GM12891 (cell line): ENCODE results near the gene CSMD2.

ENCODE experiments used
- DNase-seq: peaks from one replicate; pipeline ENCODE4 v3.0.0; 2011; ENCODE audit warnings: low spot score; ENCODE audit not compliant: insufficient read length
- FAIRE-seq: peaks from 2 replicates; lab custom pipeline; 2011; peaks lifted over from hg19 to GRCh38; lab: Jason Lieb, UNC
- PAX5 ChIP-seq: IDR thresholded peaks from 2 replicates; pipeline ENCODE4 v1.6.1; 2011; ENCODE audit warnings: low read length, moderate library complexity, mild to moderate bottlenecking; ENCODE audit not compliant: insufficient read depth, severe bottlenecking
- POLR2A ChIP-seq: IDR thresholded peaks from 2 replicates; pipeline ENCODE4 v1.6.1; 2011; ENCODE audit warnings: low read depth, low read length, control low read depth
- POLR2AphosphoS5 ChIP-seq: IDR thresholded peaks from 2 replicates; pipeline ENCODE4 v1.6.1; 2011; ENCODE audit warnings: low read depth, low read length, control low read depth
- POU2F2 ChIP-seq: IDR thresholded peaks from 2 replicates; pipeline ENCODE4 v1.6.1; 2011; ENCODE audit warnings: low read depth, mild to moderate bottlenecking, control low read depth, low read length, moderate library complexity
- SPI1 ChIP-seq: IDR thresholded peaks from 2 replicates; pipeline ENCODE4 v1.6.1; 2011; ENCODE audit warnings: low read depth, low read length, control low read depth
- TAF1 ChIP-seq: IDR thresholded peaks from 2 replicates; pipeline ENCODE4 v1.6.1; 2011; ENCODE audit warnings: low read depth, low read length, control low read depth

CSMD2 gene

DNA sequence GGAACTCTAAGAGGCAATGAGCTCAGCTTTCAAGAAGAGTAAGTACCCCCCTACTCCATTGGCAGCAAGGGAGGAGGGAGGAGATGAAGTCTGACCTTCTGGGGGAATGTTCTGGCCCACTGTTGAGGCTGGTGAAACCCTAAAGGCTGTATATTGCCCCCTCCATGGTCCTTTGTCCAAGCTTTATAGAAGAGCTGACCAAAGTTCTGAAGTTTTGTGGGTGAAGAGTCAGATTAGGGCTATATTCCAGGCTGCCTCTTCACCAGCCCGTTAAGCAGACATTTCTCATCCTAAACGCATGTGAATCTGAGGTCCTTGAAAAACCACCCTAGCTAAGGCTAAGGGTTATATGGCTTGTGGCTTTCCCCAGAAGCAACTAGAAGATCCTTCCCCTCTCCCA, 13.0 kb upstream of the CSMD2 start:
- FAIRE-seq = no peak
- DNase-seq = no peak
- TF ChIP-seq TAF1 (no peak), PAX5 (no peak), POLR2A (no peak), POU2F2 (no peak)

DNA sequence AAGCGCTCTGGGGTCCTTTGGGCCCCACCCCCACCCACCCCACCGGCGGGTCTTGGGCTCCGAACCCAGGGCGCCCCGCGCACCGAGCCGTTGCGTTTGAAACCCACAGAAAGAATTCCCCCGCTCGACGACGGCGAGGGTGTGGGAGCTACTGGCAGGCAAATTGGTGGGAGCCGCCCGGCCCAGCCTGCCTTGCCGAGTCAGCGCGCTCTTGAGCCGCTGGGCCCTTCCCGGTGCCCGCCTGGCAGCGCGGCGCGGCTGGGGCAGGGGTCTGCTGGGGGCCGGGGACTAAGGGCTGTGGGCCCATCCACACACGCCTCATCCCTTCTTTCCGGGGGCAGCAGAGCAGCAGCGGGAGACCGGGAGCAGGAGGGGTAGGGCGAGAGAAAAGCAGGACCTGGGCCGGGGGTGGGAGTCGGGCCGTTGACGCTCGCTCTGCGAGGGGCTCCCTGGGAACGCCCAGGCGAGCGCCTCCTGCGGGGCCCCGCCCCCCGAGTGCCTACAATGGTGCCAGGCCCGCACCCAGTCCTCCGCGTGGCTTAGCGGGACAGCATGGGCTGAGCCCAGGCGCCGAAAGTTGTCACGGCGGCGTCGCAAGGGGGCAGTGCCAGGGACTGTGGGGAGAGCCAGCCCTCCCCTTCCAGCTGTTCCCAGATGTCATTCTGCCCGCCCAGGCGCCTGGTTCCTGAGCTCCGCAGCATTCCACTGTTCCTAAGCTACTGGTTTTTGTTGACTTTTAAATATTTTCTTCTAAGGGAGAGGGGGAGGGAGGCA, 12.0 kb upstream of the CSMD2 start, which contains the start of gene C1orf94:
Gene C1orf94, plus strand, starts transcription at position 78 of the 774 bp plus-strand sequence. CDS start 883 bp downstream, outside the sequence.
- FAIRE-seq (no peak), DNase-seq (no peak)
- no peak for TF ChIP-seq POU2F2
- no peak for TF ChIP-seq TAF1
- no peak for TF ChIP-seq SPI1
- no peak for TF ChIP-seq POLR2A
- no peak for TF ChIP-seq PAX5
- TF ChIP-seq POLR2AphosphoS5 = no peak

GRCh38 chr1:34175744-34176143, 10.7 kb upstream of the CSMD2 start:
- DNase-seq (no peak), FAIRE-seq (no peak)
- no peak for TF ChIP-seq TAF1
- TF ChIP-seq PAX5 = no peak
- TF ChIP-seq POLR2AphosphoS5 = no peak
- TF ChIP-seq POLR2A = no peak
- TF ChIP-seq SPI1 = no peak
- TF ChIP-seq POU2F2 = no peak

DNA sequence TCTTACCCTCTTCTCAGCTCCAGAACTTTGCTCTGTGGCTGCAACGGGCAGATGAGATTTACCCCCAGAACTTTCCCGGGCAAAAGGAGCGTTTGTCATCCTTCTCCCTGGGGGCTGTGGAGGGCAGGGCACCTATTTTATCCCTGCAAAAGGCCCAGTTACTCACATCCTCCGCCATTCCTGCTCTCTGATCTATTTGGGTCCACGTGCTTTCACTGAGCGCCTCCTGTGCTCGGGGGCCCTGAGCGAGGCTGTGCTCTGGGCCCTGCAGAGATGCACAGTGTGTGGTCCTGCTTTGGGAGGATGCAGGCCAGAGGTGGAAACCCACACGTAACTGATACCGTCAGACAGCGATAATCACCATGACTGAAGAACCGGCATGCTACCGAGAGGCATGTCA, 2.4 kb upstream of the CSMD2 start:
- no peak for FAIRE-seq
- no peak for DNase-seq
- no peak for TF ChIP-seq PAX5
- no peak for TF ChIP-seq POLR2A
- no peak for TF ChIP-seq POU2F2
- TF ChIP-seq SPI1 = no peak
- TF ChIP-seq POLR2AphosphoS5 = no peak
- no peak for TF ChIP-seq TAF1

- TF ChIP-seq POLR2AphosphoS5 = no peak
- no peak for TF ChIP-seq POU2F2
- no peak for TF ChIP-seq PAX5
- FAIRE-seq (no peak), DNase-seq (no peak)
These were observed 1.8 kb upstream of the CSMD2 start for GRCh38 chr1:34166625-34167361.

DNA sequence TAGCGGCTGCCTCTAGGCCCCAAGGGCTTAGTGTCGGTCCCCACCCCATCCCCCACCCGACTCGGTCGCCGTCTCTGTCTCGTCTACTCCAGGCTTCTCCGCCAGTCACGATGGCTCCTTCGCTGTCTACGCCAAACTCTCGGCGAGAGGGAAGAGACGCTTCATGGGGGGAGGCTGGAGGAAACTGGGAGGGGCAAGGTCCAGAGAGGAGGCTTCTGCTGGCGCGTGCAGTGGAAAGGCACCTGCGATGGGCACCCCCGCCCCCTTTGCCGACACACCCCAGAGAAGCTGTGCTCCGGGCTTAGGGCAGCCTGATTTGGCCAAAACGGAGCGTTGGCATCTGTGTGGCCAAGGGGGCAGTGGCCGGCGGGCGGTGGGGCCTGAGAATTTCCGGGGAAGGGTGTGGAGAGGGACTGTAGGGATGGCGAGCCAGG, 1.2 kb upstream of the CSMD2 start:
- FAIRE-seq = no peak
- TF ChIP-seq TAF1 = no peak
- TF ChIP-seq POU2F2 = no peak
- no peak for TF ChIP-seq PAX5
- no peak for TF ChIP-seq SPI1
- no peak for TF ChIP-seq POLR2A
- no peak for TF ChIP-seq POLR2AphosphoS5
- DNase-seq = no peak

GRCh38 chr1:34165422-34165921, 442 bp upstream of the CSMD2 start:
- FAIRE-seq (no peak), DNase-seq (no peak)
- no peak for TF ChIP-seq SPI1
- TF ChIP-seq POLR2AphosphoS5 = no peak
- no peak for TF ChIP-seq POU2F2
- TF ChIP-seq POLR2A = no peak
- TF ChIP-seq PAX5 = no peak
- no peak for TF ChIP-seq TAF1

GRCh38 chr1:34163792-34164731, 968 bp downstream of the CSMD2 start:
- TF ChIP-seq POLR2A = no peak
- TF ChIP-seq SPI1 = no peak
- no peak for TF ChIP-seq POU2F2
- TF ChIP-seq TAF1 = no peak
- TF ChIP-seq PAX5 = no peak
- no peak for TF ChIP-seq POLR2AphosphoS5
- DNase-seq (no peak), FAIRE-seq (no peak)
